NCI-H1417 (cell line): Measurements from ENCODE around the gene PPARD.

Experiments used
- DNase-seq, 3 experiments: peaks; one replicate each; lab custom pipeline; 2025; lab: John Stamatoyannopoulos, UW

Gene PPARD

GRCh38 chr6:35469751-35470662 is 127.6 kb downstream of the PPARD start:
- peak in 1 of 3 experiments; percentile 41 for DNase-seq

- no peak for DNase-seq
These were observed 128.3 kb downstream of the PPARD start for GRCh38 chr6:35470663-35471120.

GRCh38 chr6:35471836-35472345 is 129.5 kb downstream of the PPARD start:
- no peak for DNase-seq

DNA sequence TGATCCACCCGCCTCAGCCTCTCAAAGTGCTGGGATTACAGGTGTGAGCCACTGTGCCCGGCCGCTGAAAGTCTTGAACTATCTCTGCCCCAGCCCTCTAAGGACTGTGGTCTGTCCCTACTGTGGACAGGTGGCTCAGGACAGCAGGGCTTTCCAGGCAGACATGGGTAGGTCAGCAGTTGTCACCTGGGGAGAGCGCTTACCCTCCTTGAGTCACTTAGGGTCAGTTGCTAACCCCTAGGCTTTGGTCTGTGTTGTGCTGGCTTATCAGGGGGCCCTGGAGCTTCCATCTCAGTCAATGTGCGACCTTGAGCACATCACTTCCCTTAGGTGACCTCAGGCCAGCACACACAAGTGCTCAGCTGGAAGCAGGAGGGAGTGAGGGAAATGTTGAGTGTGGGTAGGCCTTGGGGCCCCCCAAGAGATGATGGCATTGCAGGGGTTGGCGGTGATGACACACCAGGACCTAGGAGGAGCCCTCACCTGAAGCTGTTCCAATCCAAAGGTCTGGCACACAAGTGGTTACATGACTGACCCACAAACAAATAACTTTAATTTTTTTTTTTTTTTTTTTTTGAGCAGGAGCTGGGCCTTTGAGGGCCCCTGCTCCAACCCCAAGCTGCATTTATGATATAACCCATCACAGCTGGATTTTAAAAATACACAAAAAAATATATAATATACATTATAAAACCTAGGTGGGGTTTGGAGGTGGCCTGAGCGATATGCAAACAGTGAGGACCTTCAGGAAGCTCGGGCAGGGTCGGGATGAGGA is 130.9 kb downstream of the PPARD start:
- DNase-seq = no peak

DNA sequence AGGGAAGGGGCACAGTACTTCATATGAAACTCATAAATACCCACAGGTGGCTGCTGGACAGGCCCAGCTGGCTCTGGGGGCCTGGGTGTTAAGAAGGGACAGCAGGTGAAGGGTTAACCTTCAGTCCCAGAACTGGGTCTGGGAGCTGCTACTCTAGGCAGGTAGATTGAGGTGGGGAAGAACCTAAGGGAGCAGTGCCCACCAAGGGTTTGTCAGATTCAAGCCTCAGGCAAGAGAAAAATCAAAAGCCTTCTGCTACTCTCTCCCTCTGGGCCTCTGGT is 131.4 kb downstream of the PPARD start:
- DNase-seq = no peak

- no peak for DNase-seq
These were observed 132.0 kb downstream of the PPARD start for GRCh38 chr6:35474131-35474941.

GRCh38 chr6:35474942-35475570 is 132.7 kb downstream of the PPARD start:
- no peak for DNase-seq

DNA sequence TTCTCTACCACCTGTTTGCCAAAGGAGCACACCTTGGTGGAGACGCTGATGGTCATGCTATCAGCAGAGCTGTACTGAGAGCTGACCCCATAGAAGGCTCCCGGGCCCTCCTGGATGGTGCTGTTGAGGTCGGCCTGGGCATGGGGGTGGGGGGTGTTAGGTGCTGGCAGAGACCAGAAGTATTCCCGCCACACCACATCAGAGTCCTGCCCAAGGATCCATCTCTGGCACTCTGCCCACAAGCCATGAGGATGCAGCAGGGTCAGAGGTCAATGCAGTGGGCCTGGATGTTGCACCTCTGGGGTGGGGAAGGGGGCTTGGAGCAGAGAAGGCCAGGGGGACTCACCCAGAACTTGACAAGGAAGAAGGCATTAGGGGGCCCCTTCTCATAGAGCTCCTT is 133.2 kb downstream of the PPARD start:
- no peak for DNase-seq

DNA sequence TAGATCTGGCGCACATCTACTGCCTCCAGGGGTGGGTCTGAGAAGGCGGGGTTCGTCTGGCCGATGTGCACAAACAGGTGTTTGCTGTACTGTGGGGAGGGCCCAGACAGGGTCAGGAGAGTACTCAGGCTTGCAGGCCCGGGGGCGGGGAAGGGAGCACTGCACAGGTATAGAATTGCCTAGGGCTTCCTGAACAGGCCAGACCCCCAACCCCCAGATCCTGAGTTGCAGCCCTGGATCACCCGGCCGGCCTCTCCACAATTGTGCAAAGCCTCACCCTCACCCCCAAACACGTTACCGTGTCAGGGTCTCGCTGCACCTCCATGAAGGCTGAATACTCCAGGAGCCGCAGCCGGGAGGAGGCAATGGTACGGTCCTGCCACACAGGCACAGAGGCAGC is 133.6 kb downstream of the PPARD start:
- peak in 1 of 3 experiments; percentile 11 for DNase-seq

GRCh38 chr6:35477028-35477427 is 134.7 kb downstream of the PPARD start:
- peak; percentile 40 to 70 (median 60) for DNase-seq
